Astrocyte (in vitro differentiated cells and primary cell): ENCODE measurements around the gene LCN10. TPM values are rescaled to one million over a fixed set of nuclear protein-coding genes. Genes with fewer than 3 reads are reported as not detected.

Source experiments
- DNase-seq: peaks from one replicate; pipeline ENCODE4 v3.0.0-alpha.2; 2010; ENCODE audit warnings: low read depth
- FAIRE-seq: peaks from 2 replicates; lab custom pipeline; 2011; peaks lifted over from hg19 to GRCh38; lab: Jason Lieb, UNC
- H2AFZ ChIP-seq: 2 replicates; pipeline ENCODE4 v1.6.0; 2012; ENCODE audit warnings: low read depth, low read length, inconsistent platforms
- H3K27ac ChIP-seq: 2 replicates; pipeline ENCODE4 v1.5.1; 2011; ENCODE audit warnings: low read depth, low read length, inconsistent platforms
- H3K27me3 ChIP-seq: 2 replicates; pipeline ENCODE4 v1.6.0; 2011; ENCODE audit warnings: low read length, inconsistent platforms; ENCODE audit not compliant: insufficient read depth
- H3K36me3 ChIP-seq: 2 replicates; pipeline ENCODE4 v1.5.1; 2011; ENCODE audit warnings: low read length, inconsistent platforms; ENCODE audit not compliant: insufficient read depth
- H3K4me1 ChIP-seq: 2 replicates; pipeline ENCODE4 v1.5.1; 2011; ENCODE audit warnings: low read length, inconsistent platforms; ENCODE audit not compliant: insufficient read depth
- H3K4me2 ChIP-seq: 2 replicates; pipeline ENCODE4 v1.6.0; 2012; ENCODE audit warnings: low read length, inconsistent platforms
- H3K4me3 ChIP-seq: 2 replicates; pipeline ENCODE4 v1.5.1; 2011; ENCODE audit warnings: low read depth, mild to moderate bottlenecking, low read length, inconsistent platforms; ENCODE audit not compliant: insufficient read depth
- H3K79me2 ChIP-seq: 2 replicates; pipeline ENCODE4 v1.6.0; 2012; ENCODE audit warnings: mild to moderate bottlenecking, low read length, inconsistent platforms; ENCODE audit not compliant: insufficient read depth
- H3K9ac ChIP-seq: 2 replicates; pipeline ENCODE4 v1.6.0; 2012; ENCODE audit warnings: mild to moderate bottlenecking, low read length, inconsistent platforms
- H3K9me3 ChIP-seq: 2 replicates; pipeline ENCODE4 v1.5.1; 2012; ENCODE audit warnings: low read depth, mild to moderate bottlenecking, low read length, inconsistent platforms; ENCODE audit not compliant: insufficient read depth
- H4K20me1 ChIP-seq: 2 replicates; pipeline ENCODE4 v1.6.0; 2012; ENCODE audit warnings: low read length, inconsistent platforms; ENCODE audit not compliant: insufficient read depth
- H3K27ac Mint-ChIP-seq: one replicate; pipeline ENCODE4 v1.8.0; 2021; ENCODE audit warnings: mild to moderate bottlenecking, mixed read lengths; ENCODE audit not compliant: unreplicated experiment
- H3K27me3 Mint-ChIP-seq: one replicate; pipeline ENCODE4 v1.8.0; 2021; ENCODE audit warnings: low read depth, mixed read lengths; ENCODE audit not compliant: unreplicated experiment
- H3K36me3 Mint-ChIP-seq: one replicate; pipeline ENCODE4 v1.8.0; 2021; ENCODE audit warnings: low read depth, mixed read lengths; ENCODE audit not compliant: unreplicated experiment
- H3K4me1 Mint-ChIP-seq: one replicate; pipeline ENCODE4 v1.8.0; 2021; ENCODE audit warnings: low read depth, mixed read lengths; ENCODE audit not compliant: unreplicated experiment
- H3K4me3 Mint-ChIP-seq: one replicate; pipeline ENCODE4 v1.8.0; 2021; ENCODE audit warnings: mild to moderate bottlenecking, moderate library complexity, mixed read lengths; ENCODE audit not compliant: unreplicated experiment
- H3K9me3 Mint-ChIP-seq: one replicate; pipeline ENCODE4 v1.8.0; 2021; ENCODE audit warnings: mild to moderate bottlenecking, mixed read lengths; ENCODE audit not compliant: unreplicated experiment
- CTCF ChIP-seq: IDR thresholded peaks from 2 replicates; pipeline ENCODE4 v1.5.1; 2011; ENCODE audit warnings: low read depth, mild to moderate bottlenecking, inconsistent platforms, low read length, moderate library complexity; ENCODE audit not compliant: insufficient read depth
- EZH2 ChIP-seq: IDR thresholded peaks from 2 replicates; pipeline ENCODE4 v1.6.1; 2012; ENCODE audit warnings: mild to moderate bottlenecking, low read length, inconsistent platforms; ENCODE audit not compliant: insufficient read depth
- total RNA-seq: library from RNA; stranded (reverse); gene quantifications from 2 replicates; pipeline ENCODE4 v1.2.1, GENCODE V29; 2021

Gene LCN10
- total RNA-seq, 1 donor from 2014 or later, result not detected

- no peaks in the 10 kb centered on the region for H3K36me3 Mint-ChIP-seq
- H3K27ac Mint-ChIP-seq, result no peak overlapping the region
- Histone ChIP-seq H3K9ac (no peak overlapping the region), H3K36me3 (no peaks in the 10 kb centered on the region), H3K4me3 (no peak overlapping the region), H2AFZ (no peak overlapping the region), H3K79me2 (no peaks in the 10 kb centered on the region), H3K27me3 (peaks cover 19% of the 10 kb centered on the region), H4K20me1 (no peaks in the 10 kb centered on the region), H3K9me3 (no peaks in the 10 kb centered on the region), H3K4me2 (no peak overlapping the region), H3K4me1 (no peaks in the 10 kb centered on the region), H3K27ac (no peak overlapping the region)
- no peak for DNase-seq
- peaks cover 17% of the 10 kb centered on the region for H3K27me3 Mint-ChIP-seq
- H3K4me3 Mint-ChIP-seq, result no peak overlapping the region
- TF ChIP-seq EZH2, result no peak
- no peak for TF ChIP-seq CTCF
- H3K9me3 Mint-ChIP-seq, result peaks cover 3% of the 10 kb centered on the region
- H3K4me1 Mint-ChIP-seq, result no peaks in the 10 kb centered on the region
- no peak for FAIRE-seq
Observed at GRCh38 chr9:136740971-136741882, 1.5 kb downstream of the LCN10 start.

GRCh38 chr9:136740491-136740890, 2.2 kb downstream of the LCN10 start:
- no peak overlapping the region for H3K27ac ChIP-seq
- H3K36me3 Mint-ChIP-seq, result no peaks in the 10 kb centered on the region
- no peak overlapping the region for H3K4me3 Mint-ChIP-seq
- no peaks in the 10 kb centered on the region for H4K20me1 ChIP-seq
- H3K9me3 Mint-ChIP-seq, result peaks cover 3% of the 10 kb centered on the region
- DNase-seq, result no peak
- no peak overlapping the region for H2AFZ ChIP-seq
- peaks cover 19% of the 10 kb centered on the region for H3K27me3 ChIP-seq
- no peak overlapping the region for H3K27ac Mint-ChIP-seq
- no peaks in the 10 kb centered on the region for H3K9me3 ChIP-seq
- no peaks in the 10 kb centered on the region for H3K4me1 Mint-ChIP-seq
- no peaks in the 10 kb centered on the region for H3K79me2 ChIP-seq
- TF ChIP-seq CTCF (no peak), EZH2 (no peak)
- H3K4me3 ChIP-seq, result no peak overlapping the region
- H3K9ac ChIP-seq, result no peak overlapping the region
- H3K4me2 ChIP-seq, result no peak overlapping the region
- FAIRE-seq, result no peak
- H3K36me3 ChIP-seq, result no peaks in the 10 kb centered on the region
- peaks cover 15% of the 10 kb centered on the region for H3K27me3 Mint-ChIP-seq
- no peaks in the 10 kb centered on the region for H3K4me1 ChIP-seq

- DNase-seq, result no peak
- H3K79me2 ChIP-seq, result no peaks in the 10 kb centered on the region
- H3K4me1 ChIP-seq, result no peaks in the 10 kb centered on the region
- no peak overlapping the region for H3K9ac ChIP-seq
- H3K9me3 ChIP-seq, result no peaks in the 10 kb centered on the region
- H2AFZ ChIP-seq, result no peak overlapping the region
- H3K27ac ChIP-seq, result no peak overlapping the region
- no peaks in the 10 kb centered on the region for H4K20me1 ChIP-seq
- no peak overlapping the region for H3K4me2 ChIP-seq
- Mint-ChIP-seq H3K27me3 (peaks cover 16% of the 10 kb centered on the region), H3K4me1 (no peaks in the 10 kb centered on the region), H3K27ac (no peak overlapping the region), H3K9me3 (peaks cover 3% of the 10 kb centered on the region), H3K4me3 (no peak overlapping the region), H3K36me3 (no peaks in the 10 kb centered on the region)
- no peak for FAIRE-seq
- no peak for TF ChIP-seq CTCF
- no peak for TF ChIP-seq EZH2
- H3K4me3 ChIP-seq, result no peak overlapping the region
- peaks cover 19% of the 10 kb centered on the region for H3K27me3 ChIP-seq
- H3K36me3 ChIP-seq, result no peaks in the 10 kb centered on the region
Observed at GRCh38 chr9:136740069-136740468, 2.7 kb downstream of the LCN10 start.
